Stimulated activated CD8-positive, alpha-beta memory T cell treated with anti-CD3 and anti-CD28 coated beads, Interleukin-7, amount 100 ng/mL, for 4 hours (primary cell): ENCODE results near the gene EPHA6.
"Not testable (repeated sequence)": the region's sequence is repeated elsewhere in the genome, so short reads cannot be mapped to it uniquely, and the experiment has no call there.

Experiments used
- DNase-seq, 2 donors: peaks; one replicate each; pipeline ENCODE4 v3.0.0-alpha.2; 2020; ENCODE audit warnings: low read depth in 2 of 2

EPHA6 gene

GRCh38 chr3:96915445-96915844, 101.1 kb downstream of the EPHA6 start:
- no peak for DNase-seq

- DNase-seq, result no peak
These were observed 116.9 kb downstream of the EPHA6 start for GRCh38 chr3:96931119-96931862.

- not testable (repeated sequence) for DNase-seq
These were observed 127.7 kb downstream of the EPHA6 start for GRCh38 chr3:96942131-96942530.

GRCh38 chr3:96958856-96959255, 144.5 kb downstream of the EPHA6 start:
- DNase-seq, result no peak

- no peak for DNase-seq
These were observed 145.1 kb downstream of the EPHA6 start for GRCh38 chr3:96959474-96959873.

GRCh38 chr3:96959901-96960641, 145.7 kb downstream of the EPHA6 start:
- DNase-seq, result no peak

GRCh38 chr3:96960661-96961330, 146.4 kb downstream of the EPHA6 start:
- no peak for DNase-seq

GRCh38 chr3:96961576-96961975, 147.2 kb downstream of the EPHA6 start:
- no peak for DNase-seq

- no peak for DNase-seq
These were observed 152.0 kb downstream of the EPHA6 start for GRCh38 chr3:96966181-96966929.

GRCh38 chr3:96970211-96970610, 155.8 kb downstream of the EPHA6 start:
- DNase-seq, result no peak

GRCh38 chr3:96977671-96978070, 163.3 kb downstream of the EPHA6 start:
- DNase-seq, result no peak

GRCh38 chr3:96983716-96984115, 169.3 kb downstream of the EPHA6 start:
- not testable (repeated sequence) for DNase-seq

GRCh38 chr3:96986241-96986640, 171.8 kb downstream of the EPHA6 start:
- DNase-seq, result no peak

GRCh38 chr3:96991231-96991630, 176.8 kb downstream of the EPHA6 start:
- no peak for DNase-seq

GRCh38 chr3:96991800-96992365, 177.5 kb downstream of the EPHA6 start:
- DNase-seq, result no peak

- no peak for DNase-seq
These were observed 180.6 kb downstream of the EPHA6 start for GRCh38 chr3:96994988-96995387.

- DNase-seq, result no peak
These were observed 181.6 kb downstream of the EPHA6 start for GRCh38 chr3:96996009-96996408.

GRCh38 chr3:97001611-97002010, 187.2 kb downstream of the EPHA6 start:
- DNase-seq, result no peak

- no peak for DNase-seq
These were observed 195.1 kb downstream of the EPHA6 start for GRCh38 chr3:97009427-97010019.

GRCh38 chr3:97010881-97011657, 196.7 kb downstream of the EPHA6 start:
- no peak for DNase-seq
